C1 segment of cervical spinal cord (tissue), 14 donors: Measurements from ENCODE around the gene YBX3.

Experiments
- DNase-seq, 14 donors: peaks; one replicate each; lab custom pipeline; 2025; lab: John Stamatoyannopoulos, UW

The YBX3 gene

DNA sequence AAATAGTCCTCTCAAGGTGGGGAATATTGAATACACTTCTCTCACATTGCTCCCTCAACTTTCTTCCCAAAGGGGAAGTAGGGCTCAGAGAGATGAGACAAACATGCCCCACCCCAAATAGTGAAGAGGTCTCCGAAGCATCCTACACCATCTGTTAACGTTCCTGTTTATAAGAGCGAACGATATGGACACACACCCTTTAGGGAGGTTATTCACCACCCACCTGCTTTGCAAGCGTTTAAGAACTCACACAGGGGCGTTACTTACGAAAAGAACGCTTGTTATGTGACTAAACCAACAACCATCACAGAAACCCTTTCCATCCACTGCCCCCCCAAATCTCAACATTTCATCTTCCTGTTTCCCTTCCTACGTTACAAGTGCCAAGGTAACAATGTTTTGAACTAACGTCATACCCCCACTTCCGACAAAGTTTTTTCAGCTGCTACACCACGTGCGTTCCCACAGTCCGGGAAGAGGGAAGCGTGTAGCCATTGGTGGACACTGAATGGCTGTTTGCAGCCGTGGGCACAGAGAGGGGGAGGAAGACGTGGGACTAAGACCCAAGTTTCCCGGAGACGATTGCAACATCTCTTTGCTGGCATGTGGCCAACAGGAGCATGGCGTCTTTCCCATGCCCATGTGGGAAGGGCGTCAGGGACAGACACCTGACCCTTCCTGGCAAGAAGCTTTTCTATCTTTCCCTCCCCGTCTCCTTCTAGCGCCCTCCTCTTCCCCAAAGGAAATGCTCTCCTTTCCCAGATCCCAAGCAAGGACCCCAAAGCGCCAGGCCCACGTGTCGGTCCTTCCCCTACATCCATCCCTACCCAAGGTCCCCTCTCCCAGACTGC, 1.2 kb downstream of the YBX3 start:
- peak; percentile 6 to 92 (median 66) for DNase-seq

DNA sequence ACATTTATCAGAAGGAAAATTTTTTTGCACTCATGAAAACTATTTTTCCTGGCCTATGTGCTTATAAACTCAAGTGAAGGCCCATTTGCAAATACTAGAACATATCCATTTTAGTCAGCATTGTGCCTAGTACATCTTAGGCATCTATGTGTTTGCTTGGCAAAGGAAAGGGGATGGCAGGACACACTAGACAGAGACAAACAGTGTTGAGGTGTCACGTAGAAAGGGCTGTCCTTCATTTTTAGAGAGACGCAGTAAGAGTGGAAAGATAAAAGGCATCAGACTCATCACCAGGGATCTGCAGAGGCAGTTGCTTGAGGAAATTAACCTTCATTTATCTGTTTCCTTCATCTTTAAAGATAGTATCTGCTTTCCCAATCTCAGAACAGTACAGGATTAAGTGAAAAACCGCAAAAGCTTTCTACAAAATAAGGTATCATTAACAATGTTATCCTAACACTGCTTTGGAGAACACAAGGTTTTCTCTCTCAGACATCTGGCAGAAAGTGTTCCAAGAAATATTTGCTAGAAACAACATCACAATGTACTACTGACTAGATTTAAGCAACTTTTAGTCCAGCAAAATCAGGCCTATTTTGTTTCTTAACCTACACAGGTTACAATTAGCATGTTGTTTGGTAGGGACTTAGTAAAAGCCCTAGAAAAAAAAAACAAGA, 2.0 kb downstream of the YBX3 start:
- no peak for DNase-seq

DNA sequence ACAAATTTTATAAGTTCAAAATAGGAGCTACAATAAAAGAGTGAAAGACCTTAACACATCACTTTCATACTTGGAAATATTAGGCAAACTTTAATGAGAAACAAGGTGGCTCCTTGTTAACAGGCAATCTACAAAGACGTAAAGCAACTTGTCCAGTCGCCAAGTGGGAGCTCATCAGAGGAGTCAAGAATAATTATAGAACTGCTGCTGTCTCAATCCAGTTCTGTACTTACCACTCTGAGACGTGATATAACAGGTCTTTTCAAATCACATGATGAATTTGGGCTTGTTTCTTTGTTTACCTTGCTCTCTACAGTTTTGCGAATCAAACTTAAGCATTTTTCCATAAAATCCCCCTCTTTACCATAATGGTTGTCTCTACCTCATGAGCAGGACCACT, 3.6 kb downstream of the YBX3 start:
- no peak for DNase-seq

DNA sequence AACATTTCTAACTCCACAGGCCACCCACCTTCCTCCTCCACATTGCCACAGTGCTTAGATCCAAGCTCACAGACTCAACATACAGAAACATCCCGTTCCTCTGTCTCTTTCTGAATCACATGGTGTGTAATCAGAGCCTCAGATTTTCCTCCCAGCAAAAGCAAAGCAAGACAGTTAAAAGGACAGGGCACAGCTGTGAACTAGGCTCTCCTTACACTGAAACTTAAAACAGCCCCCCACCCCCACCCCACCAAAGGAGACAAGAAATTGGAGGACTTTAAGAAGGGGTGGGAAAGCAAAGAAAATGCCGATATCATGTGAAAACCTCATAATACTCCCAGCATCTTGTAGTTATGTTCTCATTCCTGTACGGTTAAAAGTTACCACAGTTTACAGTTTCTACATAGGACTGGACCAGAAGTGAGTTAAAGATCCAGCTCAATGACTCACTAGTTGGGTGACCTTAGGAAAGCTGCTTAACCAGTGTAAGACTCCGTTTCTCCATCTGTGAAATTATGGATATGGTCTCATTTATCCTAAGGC, 4.8 kb downstream of the YBX3 start:
- DNase-seq, result no peak

DNA sequence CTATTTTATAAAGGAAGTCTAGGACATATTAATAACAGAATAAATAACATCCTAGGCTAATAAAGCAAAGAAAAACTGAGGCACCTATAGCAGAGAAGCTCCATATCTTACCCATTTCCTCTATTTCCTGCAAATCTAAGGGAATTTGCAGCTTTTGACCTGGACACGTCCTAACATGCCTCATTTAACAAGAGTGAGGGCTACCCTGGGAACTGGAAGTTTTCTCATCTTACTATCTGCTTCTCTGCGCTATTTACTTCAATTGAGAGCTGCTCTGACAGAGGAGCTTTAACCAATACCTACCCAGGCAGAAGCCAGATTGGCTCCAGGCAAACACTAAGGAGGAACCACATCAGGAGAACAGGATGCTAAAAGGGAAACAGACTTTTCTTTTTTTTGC, 5.7 kb downstream of the YBX3 start:
- DNase-seq, result no peak

DNA sequence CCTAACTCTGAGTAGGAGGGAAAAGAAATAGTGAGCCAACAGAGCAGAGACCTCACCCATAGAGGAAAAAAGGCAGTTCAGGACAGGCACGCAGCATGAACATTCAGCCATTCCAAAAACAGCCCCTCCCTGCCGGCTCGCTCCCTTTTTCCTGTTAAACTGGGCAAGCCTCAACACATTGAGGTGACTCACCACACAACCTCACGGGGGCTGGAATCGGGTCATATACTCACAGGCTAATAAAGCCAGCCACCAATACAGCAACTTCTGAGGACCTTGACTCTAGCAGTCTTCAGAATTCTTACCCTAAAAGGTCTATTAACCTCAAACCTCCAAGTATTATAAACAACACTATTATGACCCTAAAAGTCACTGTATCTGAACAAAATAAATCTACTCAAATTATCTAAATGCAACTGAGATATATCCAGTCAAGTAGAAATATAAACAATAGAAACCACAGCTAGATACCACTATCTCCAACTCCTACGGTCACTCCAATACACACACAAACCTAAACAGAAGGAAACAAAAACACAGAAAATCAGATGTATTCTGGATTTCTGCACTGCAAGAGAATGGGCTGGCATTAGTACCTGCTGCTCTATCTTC, 6.3 kb downstream of the YBX3 start:
- DNase-seq, result peak in 9 of 14 donors; percentile 1 to 84 (median 15)

DNA sequence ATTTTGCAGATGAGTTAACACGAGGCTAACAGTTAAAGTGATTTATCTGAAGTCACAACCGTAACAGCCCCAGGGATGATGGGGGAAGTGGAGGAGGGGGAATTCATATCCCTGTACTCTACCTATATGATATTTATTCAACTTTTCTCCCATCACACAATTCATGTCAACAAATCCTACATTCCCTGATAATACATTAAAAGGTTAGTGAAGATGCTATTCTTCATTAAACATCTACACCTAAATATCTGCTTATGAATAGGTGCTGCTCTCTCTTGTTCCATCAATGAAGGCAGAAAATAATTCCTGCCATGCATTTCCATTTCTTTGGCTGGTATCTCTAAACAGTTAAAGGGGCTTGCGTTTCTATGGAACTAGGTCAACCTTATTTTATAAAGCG, 6.8 kb downstream of the YBX3 start:
- DNase-seq, result no peak

DNA sequence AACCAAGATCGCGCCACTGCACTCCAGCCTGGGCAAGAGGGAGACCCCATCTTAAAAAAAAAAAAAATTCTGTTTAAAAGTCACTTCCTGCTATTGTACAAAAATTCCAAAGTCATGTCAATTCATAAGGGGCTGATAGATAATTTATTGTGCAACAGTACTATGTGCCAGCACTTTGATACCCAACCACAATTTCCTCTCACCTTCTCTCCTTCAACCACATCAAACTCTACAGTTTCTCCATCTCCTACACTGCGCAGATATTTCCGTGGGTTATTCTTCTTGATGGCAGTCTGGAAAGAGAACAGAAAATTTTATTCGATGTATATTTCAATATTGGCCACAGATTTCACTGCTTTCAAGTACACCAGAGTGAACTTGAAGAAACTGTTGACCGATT, 7.6 kb downstream of the YBX3 start:
- no peak for DNase-seq

DNA sequence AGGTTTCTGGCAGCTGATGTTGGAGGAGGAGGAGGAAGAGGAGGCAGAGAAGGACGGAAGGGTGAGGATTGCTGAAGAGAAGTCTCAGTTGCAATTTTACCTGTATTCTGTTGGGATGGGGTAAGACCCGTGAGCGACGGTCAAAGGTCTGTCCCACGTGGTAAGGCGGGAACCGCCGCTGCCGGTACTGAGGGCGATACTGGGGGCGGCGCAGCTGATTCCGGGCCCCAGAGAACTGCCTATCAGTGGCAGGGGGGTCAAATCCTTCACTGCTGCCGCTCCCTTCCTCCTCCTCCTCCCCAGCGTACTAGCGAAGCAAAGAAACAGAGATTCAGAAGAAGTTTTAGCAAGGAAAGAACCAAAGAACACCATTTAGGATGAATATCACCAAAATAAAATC, 13.3 kb downstream of the YBX3 start:
- no peak for DNase-seq

DNA sequence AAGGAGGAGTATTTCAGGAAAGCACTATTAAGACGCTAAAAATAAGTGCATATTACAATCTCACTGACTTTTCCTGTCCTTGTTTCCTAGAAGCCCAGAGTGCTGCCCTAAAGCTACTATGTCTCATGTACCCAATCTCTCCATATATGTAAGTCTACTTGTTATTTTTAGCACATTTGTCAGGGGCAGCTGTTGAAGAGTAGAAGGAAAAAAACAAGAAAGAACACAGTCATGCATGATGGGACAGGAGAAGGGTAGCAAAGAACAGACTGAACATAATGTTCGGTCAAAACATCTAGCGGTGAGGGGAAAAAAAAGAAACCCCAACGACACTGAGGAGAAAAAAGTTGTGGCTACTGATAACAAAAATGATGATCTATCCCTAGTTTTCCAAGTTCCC, 14.3 kb downstream of the YBX3 start:
- no peak for DNase-seq

DNA sequence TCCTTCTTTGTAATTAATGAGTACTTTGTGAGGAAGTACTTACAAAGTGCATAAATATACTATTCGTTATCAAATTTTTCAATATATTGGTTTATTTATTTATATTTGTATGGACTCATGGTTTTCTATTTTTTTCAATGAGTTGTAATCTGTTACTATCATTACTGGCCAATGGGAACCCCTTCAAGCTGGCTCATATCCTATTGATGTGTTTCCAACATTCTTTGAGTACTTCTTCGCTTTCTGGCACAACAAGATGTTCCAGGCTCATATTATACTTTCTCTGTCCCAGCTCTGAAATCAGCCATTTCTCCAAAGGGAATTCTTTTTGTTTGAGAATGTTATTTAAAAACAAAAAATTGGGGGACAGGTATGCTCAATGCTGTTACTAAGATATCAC, 17.5 kb downstream of the YBX3 start:
- DNase-seq, result no peak

DNA sequence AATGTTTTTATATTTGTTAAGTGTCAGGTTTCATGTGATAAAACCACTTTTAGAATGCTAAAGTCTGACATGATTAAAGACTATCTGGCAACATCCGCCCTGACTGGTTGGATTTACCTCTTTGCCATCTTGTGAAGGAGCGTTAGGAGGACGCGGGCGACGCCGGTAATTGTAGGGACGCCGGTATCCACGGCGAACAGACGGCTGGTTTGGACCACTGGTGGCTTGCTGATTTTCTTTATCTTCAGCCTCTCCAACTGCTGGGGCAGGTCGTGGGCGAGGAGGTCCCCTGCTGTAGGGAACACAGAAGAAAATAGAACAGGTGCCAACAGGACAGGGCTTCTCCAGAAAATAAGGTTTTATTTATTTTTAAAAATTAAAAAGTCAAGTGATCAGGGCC, 21.3 kb downstream of the YBX3 start:
- DNase-seq, result no peak

DNA sequence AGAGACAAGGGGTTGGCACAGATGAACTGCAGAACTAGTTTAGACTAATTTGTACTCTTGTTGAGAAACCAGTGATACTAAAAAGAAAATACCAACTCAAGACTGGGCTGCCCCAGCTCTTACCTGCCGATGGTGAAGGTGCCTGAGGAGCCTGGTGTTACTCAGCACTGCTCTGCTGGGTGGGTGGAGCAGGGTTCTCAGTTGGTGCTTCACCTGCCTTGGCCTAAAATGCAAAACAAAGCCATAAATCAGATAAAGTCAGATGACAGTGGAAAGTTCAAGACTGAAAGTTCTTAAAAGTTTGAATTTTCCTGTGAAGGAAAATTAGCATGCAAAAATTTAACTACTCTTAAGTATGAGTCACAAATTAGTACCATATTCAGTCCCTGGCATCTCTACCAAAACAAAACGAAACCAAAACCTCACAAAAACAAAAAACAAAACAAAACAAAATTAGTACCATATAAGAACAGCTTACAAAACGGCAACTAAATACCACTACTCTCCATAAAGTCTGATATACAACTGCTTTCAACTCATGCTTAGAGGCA, 21.9 kb downstream of the YBX3 start:
- DNase-seq, result no peak

DNA sequence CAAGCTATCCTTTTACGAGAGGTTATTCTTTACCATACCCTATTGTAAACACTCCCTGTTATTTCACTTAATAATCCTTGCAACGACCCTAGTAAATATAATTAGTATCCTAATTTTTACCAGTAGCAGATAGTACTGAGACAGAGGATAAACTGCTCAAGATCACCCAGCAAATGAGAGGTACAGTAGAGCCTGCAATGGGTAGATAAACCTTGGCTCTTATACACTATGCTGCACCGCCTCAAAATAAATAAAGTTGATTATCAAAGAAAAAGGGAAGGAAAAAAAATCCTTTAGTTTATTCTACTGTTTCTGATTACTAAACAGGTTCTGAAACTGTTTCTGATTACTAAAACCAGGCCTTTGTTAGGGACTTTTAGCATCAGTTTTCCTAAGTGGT, 22.5 kb downstream of the YBX3 start:
- DNase-seq, result no peak

DNA sequence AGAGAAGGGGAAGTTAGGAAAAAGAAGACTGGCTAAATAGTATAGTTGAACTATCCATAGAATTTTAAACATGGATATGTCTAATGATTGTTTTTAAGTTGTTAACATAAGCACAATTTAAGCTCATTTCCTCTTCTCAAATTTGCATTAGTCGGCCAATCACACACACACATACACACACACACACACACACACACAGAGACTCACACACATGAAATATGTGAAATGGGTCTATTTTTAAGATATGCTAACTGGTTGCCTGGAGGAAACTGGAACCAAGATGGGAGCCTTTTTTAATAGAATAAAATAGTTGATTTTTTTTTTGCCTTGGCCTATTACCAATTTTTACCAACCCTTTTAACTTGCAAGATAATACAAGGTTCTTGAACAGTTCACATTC, 25.3 kb downstream of the YBX3 start:
- DNase-seq, result no peak

DNA sequence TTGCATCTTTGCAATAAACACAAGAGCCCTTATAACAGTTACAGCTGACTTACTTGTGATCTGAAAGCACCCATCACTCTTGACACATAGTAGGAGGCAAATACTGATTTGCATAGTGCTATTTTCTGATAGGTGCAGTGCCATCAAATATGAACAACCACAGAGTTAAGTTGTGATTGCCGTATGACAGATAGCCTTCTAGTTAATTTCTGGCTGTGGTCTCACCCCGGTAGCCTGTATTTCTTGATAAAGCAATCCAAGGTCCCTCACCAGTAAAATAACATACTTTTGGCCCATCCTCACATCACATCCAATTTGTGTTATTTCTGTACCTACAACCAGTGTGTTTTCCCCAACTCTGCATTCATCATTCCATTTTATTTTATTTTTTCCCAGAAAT, 26.0 kb downstream of the YBX3 start:
- no peak for DNase-seq

DNA sequence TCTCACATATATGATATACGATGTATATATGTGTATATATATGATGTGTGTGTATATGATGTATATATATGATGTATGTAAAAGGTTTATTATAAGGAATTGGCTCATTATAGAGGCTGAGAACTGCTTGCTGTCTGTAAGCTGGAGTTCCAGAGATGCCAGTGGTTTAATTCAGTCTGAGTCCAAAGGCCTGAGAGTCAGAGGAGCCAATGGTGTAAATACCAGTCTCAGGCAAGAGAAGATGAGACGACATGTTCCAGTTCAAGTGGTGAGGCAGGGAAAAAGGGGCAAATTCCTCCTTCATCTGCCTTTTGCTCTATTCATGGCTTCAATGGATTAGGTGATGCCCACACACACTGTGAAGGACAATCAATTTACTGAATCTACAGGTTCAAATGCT, 32.2 kb downstream of the YBX3 start:
- DNase-seq, result no peak

DNA sequence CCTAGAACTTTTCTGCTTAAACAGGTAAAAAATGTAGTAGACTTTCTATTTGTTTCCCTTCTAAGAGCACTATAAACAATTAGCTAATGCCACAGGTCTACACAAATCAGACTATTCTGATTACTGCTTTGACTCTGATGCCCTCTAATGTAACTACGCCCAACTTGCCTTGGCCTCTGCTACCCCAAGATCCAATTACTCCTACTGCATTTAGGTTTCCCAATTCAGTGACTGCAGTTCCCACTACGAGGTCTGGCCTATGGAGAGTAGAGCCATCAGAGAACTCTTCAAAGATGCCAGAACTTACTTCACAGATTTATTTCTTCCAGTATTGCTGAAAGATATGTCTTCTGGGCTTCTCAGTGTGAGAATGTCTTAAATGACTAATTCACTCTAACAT, 34.0 kb downstream of the YBX3 start:
- no peak for DNase-seq

DNA sequence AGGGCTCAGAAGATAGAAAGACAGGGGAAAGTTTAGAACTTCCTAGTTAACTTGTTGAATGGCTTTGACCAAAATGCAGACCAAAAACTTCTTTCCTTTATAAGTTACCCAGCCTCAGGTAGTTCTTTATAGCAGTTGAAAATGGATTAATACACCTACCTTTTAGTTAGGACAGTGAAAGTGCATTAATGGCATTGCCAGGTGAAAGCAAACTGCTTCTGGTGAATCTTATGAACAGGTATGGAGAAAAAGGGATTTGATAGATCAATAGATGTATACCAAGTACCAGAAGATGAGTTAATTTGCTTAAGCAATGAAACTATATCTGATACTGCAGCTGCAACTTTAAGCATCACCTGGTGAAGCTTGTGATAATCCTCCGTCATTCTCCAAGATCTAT, 35.1 kb downstream of the YBX3 start:
- no peak for DNase-seq

DNA sequence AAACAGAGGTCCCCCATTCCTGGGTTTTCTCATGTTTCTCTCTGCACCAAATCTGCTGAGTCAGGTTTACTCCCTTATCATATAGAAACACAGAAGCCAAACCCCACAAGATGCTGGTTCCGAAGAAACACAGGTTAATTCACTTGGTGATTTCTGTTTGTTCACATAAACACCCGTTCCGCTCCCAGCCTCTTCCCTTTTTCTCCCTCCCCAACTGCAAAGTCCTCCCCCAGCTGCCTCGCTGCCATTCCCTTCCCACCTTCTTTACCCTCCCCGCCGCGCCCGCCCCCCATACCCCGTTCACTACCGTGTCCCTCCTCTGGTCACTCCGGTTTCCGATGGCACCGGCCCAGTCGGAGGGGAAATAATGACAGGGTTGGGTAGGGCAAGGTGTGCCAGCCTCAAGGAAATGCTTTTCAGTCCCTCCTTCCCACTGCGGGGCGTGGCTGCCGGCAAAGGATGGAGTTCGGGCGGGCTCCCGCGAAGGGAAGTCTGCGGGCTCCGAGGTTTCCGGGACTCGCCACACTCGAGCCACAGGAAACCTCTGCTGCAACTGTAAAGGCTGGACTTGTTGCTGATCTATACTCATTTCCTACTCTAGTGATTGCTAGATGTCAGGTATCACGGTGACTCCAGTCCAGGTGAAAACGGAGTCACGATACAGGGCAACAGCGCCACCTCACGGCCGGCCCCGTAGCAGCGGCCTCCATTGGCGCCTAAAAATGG, 49.3 kb downstream of the YBX3 start, which contains the start of gene STYK1:
Gene STYK1 (minus strand): TSS at position 394 of the 726 bp plus-strand sequence. CDS start 39,434 bp downstream, outside the sequence.
- peak in 2 of 14 donors; percentile 3 to 9 for DNase-seq

DNA sequence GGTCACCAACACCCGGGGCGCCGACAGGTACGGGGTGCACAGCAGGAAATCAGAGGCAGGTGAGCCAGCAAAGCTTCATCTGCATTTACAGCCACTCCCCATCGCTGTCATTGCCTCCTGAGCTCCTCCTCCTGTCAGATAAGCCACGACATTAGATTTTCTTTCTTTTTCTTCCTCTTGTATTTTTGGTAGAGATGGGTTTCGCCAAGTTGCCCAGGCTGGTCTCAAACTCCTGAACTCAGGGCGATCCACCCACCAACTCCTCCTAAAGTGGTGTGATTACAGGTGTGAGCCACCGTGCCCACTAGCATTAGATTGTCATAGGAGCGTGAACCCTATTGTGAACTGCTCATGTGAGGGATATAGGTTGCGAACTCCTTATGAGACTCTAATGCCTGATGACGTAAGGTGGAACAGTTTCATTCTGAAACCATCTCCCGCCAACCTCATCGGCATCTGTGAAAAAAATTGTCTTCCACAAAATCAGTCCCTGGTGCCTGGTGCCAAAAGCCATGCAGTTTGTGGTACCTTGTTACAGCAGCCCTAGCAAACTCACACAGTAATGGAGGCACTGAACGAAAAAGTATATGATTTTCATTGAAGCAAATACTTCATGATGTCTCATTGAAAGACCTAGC, 50.8 kb downstream of the YBX3 start:
- no peak for DNase-seq
